Natural killer cell (primary cell): ENCODE results near the gene TENM3. TPM values are rescaled to one million over a fixed set of nuclear protein-coding genes. Genes with fewer than 3 reads are reported as not detected.

Experiments
- ATAC-seq, 3 donors: fragments of 150-1000 bp in 2 of 3; fragments of 200-7000 bp in 1 of 3; cut with Tn5 transposase; 1 replicate in 1 of 3; 2 replicates in 2 of 3; pipeline ENCODE4 v1.10.0; 2021; ENCODE audit warnings: mild to moderate bottlenecking in 2 of 3, moderate library complexity in 2 of 3
- DNase-seq, 2 donors: peaks; one replicate each; pipeline versions ENCODE4 v3.0.0 to v3.0.0-alpha.2; 2013 to 2021; ENCODE audit warnings: mixed read lengths in 1 of 2
- H3K27ac ChIP-seq: one replicate; pipeline ENCODE4 v1.5.1; 2013; ENCODE audit warnings: mild to moderate bottlenecking, low read length
- H3K27me3 ChIP-seq: one replicate; pipeline ENCODE4 v1.6.1; 2013; ENCODE audit warnings: low read length; ENCODE audit not compliant: control insufficient read depth, insufficient read depth
- H3K36me3 ChIP-seq: one replicate; pipeline ENCODE4 v1.6.1; 2013; ENCODE audit warnings: low read length; ENCODE audit not compliant: control insufficient read depth, insufficient read depth
- H3K4me1 ChIP-seq: one replicate; pipeline ENCODE4 v1.6.1; 2013; ENCODE audit warnings: low read length; ENCODE audit not compliant: control insufficient read depth, insufficient read depth
- H3K4me3 ChIP-seq: one replicate; pipeline ENCODE4 v1.5.1; 2013; ENCODE audit warnings: low read length
- H3K9me3 ChIP-seq: one replicate; pipeline ENCODE4 v1.6.1; 2013; ENCODE audit warnings: low read length; ENCODE audit not compliant: control insufficient read depth, insufficient read depth
- H3K27ac Mint-ChIP-seq, 2 donors: one replicate each; pipeline ENCODE4 v1.8.0; 2022; ENCODE audit warnings: mild to moderate bottlenecking in 2 of 2, mixed read lengths in 2 of 2, moderate library complexity in 1 of 2
- H3K27me3 Mint-ChIP-seq, 2 donors: one replicate each; pipeline ENCODE4 v1.8.0; 2022; ENCODE audit warnings: low read depth in 2 of 2, mixed read lengths in 2 of 2
- H3K36me3 Mint-ChIP-seq: one replicate; pipeline ENCODE4 v1.8.0; 2022; ENCODE audit warnings: mixed read lengths
- H3K4me1 Mint-ChIP-seq, 2 donors: one replicate each; pipeline ENCODE4 v1.8.0; 2022; ENCODE audit warnings: mixed read lengths in 2 of 2
- H3K4me3 Mint-ChIP-seq: one replicate; pipeline ENCODE4 v1.8.0; 2022; ENCODE audit warnings: mild to moderate bottlenecking, moderate library complexity, mixed read lengths
- H3K9me3 Mint-ChIP-seq, 2 donors: one replicate each; pipeline ENCODE4 v1.8.0; 2022; ENCODE audit warnings: mixed read lengths in 2 of 2
- WGBS: methylation state at CpG from one replicate; pipeline ENCODE4 v1.1.7; 2013; ENCODE audit warnings: missing lambda C conversion rate; ENCODE audit not compliant: insufficient coverage; 5-methylcytosine and 5-hydroxymethylcytosine counted together
- intact Hi-C: fragments of 100-400 bp; cut with micrococcal nuclease; formaldehyde crosslinking; loops from one replicate; pipeline ENCODE4 v1.14.2; 2022
- total RNA-seq, 4 donors: library from RNA; stranded (reverse); fragments of 120-200 nt in 1 of 4; gene quantifications; one replicate each; pipeline versions ENCODE4 v1.2.3 to v1.2.4, GENCODE V29; 2013 to 2022
- TF ChIP-seq, protein P1 (sequence below): fragments of 200-600 bp; IDR thresholded peaks from one replicate; pipeline ENCODE4 v1.8.0; 2022; ENCODE audit warnings: antibody characterized with exemption

The TENM3 gene
- total RNA-seq, 3 donors from 2014 or later (not counting 1 experiment from before 2014, with no cell fraction given), result not detected

DNA sequence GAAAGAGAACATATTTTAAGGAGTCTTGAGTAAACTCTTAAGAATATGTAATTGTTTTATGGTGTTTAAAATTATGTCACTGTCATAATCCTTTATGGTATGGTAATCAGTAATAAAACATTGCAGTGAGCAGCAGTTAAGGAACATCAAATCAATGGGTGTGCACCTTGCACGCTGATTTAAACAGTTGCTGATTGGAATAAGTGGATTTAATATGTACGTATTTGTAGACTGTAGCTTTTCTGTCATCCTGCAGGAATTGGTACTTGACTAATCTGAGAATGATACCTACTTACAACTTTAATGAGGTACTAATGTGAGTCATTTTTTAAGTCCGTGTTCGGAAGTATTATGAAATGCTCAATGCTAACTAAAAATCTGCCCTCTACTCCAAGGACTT is 461.7 kb downstream of the TENM3 start:
- no peaks in the 10 kb centered on the region for H3K4me1 Mint-ChIP-seq
- ATAC-seq (no peak), DNase-seq (no peak)
- no peaks in the 10 kb centered on the region for H3K36me3 Mint-ChIP-seq
- intact Hi-C loops, result no loop called here
- H3K9me3 Mint-ChIP-seq, result no peaks in the 10 kb centered on the region
- Histone ChIP-seq H3K9me3 (no peaks in the 10 kb centered on the region), H3K27me3 (no peaks in the 10 kb centered on the region), H3K27ac (no peak overlapping the region), H3K36me3 (no peaks in the 10 kb centered on the region), H3K4me3 (no peak overlapping the region), H3K4me1 (no peaks in the 10 kb centered on the region)
- H3K27me3 Mint-ChIP-seq, result peaks cover 0 to 2% of the 10 kb centered on the region in 2 donors
- H3K27ac Mint-ChIP-seq, result no peak overlapping the region
- whole genome bisulfite sequencing, result 89% methylated on average over 2 of the region's 4 CpGs
- no peak overlapping the region for H3K4me3 Mint-ChIP-seq
- TF ChIP-seq, protein P1, sequence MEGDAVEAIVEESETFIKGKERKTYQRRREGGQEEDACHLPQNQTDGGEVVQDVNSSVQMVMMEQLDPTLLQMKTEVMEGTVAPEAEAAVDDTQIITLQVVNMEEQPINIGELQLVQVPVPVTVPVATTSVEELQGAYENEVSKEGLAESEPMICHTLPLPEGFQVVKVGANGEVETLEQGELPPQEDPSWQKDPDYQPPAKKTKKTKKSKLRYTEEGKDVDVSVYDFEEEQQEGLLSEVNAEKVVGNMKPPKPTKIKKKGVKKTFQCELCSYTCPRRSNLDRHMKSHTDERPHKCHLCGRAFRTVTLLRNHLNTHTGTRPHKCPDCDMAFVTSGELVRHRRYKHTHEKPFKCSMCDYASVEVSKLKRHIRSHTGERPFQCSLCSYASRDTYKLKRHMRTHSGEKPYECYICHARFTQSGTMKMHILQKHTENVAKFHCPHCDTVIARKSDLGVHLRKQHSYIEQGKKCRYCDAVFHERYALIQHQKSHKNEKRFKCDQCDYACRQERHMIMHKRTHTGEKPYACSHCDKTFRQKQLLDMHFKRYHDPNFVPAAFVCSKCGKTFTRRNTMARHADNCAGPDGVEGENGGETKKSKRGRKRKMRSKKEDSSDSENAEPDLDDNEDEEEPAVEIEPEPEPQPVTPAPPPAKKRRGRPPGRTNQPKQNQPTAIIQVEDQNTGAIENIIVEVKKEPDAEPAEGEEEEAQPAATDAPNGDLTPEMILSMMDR, result no peak

DNA sequence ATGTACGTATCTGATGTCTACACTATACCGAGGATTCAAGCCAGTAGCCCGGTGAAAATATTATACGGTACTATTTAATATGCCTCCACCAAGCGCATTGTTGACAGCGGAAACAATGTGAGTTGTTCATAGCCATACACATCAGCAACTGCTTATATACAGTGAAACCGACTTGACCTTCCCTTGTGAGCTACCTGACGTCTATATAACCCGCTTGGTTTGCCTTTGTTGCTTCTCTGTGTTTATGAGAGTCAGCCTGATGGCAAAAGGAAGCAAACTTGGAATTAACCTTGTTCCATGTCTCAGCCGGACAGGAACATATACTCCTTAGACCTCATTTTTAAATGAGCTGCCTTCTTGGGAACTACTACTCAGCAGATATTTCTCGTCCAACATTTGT is 462.2 kb downstream of the TENM3 start:
- Histone ChIP-seq H3K27me3 (no peaks in the 10 kb centered on the region), H3K4me3 (no peak overlapping the region), H3K9me3 (no peaks in the 10 kb centered on the region), H3K36me3 (no peaks in the 10 kb centered on the region), H3K27ac (no peak overlapping the region), H3K4me1 (no peaks in the 10 kb centered on the region)
- WGBS, result 92% methylated on average over 11 of the region's 11 CpGs
- intact Hi-C loops, result no loop called here
- no peak overlapping the region for H3K27ac Mint-ChIP-seq
- DNase-seq (no peak), ATAC-seq (no peak)
- H3K36me3 Mint-ChIP-seq, result no peaks in the 10 kb centered on the region
- TF ChIP-seq, protein P1, result no peak
- peaks cover 0 to 2% of the 10 kb centered on the region in 2 donors for H3K27me3 Mint-ChIP-seq
- no peaks in the 10 kb centered on the region for H3K9me3 Mint-ChIP-seq
- no peak overlapping the region for H3K4me3 Mint-ChIP-seq
- no peaks in the 10 kb centered on the region for H3K4me1 Mint-ChIP-seq

DNA sequence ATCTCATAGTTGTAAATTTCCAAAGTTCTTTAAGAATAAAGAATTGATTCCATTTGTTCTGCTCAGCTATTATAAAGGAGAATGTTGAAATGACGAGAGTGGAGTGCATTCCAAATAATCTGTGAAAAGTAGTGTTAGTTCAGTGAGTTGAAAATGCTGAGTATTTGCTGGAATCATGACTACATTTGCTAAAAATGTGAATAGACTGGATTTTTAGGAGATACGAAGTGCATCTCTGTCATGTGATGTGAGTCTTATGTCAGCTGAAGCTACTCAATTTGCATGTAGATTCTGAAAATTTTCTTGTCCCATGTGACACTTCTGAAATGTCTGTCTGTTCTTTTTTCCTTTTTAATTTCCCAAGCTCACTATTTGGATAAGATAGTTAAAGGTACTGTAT is 468.0 kb downstream of the TENM3 start:
- 73% methylated on average over 2 of the region's 2 CpGs for WGBS
- Mint-ChIP-seq H3K36me3 (no peaks in the 10 kb centered on the region), H3K27me3 (peaks cover 0 to 2% of the 10 kb centered on the region in 2 donors), H3K9me3 (no peaks in the 10 kb centered on the region), H3K4me1 (no peaks in the 10 kb centered on the region), H3K27ac (no peak overlapping the region), H3K4me3 (no peak overlapping the region)
- DNase-seq (no peak), ATAC-seq (no peak)
- intact Hi-C loops, result no loop called here
- TF ChIP-seq, protein P1, result no peak
- Histone ChIP-seq H3K36me3 (no peaks in the 10 kb centered on the region), H3K27me3 (no peaks in the 10 kb centered on the region), H3K27ac (no peak overlapping the region), H3K4me3 (no peak overlapping the region), H3K4me1 (no peaks in the 10 kb centered on the region), H3K9me3 (no peaks in the 10 kb centered on the region)

DNA sequence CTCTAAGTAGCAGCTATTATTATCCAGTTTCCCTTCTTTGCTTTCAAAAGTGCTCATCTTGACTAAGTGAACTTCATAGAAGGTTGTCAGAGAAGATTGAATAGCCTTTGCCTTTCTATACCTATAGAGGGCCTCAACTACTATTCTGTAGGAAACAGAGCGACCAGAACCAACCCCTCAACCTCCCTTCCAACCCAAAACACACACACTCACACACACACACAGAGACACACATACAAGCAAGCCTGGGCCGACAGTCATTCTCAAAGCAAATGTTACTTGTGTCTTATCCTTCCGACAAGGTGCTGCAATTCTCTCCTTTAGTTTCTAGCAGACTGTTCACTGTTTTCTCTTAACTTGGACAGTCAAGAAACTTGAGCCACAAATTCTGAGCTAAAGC is 472.3 kb downstream of the TENM3 start:
- H3K27ac Mint-ChIP-seq, result no peak overlapping the region
- H3K4me3 ChIP-seq, result no peak overlapping the region
- no peak for ATAC-seq
- H3K4me1 Mint-ChIP-seq, result no peaks in the 10 kb centered on the region
- H3K4me1 ChIP-seq, result no peaks in the 10 kb centered on the region
- TF ChIP-seq, protein P1, result no peak
- no peak for DNase-seq
- no peaks in the 10 kb centered on the region for H3K9me3 ChIP-seq
- no peaks in the 10 kb centered on the region for H3K36me3 Mint-ChIP-seq
- intact Hi-C loops, result no loop called here
- H3K27me3 Mint-ChIP-seq, result peaks cover 0 to 2% of the 10 kb centered on the region in 2 donors
- H3K9me3 Mint-ChIP-seq, result no peaks in the 10 kb centered on the region
- H3K27ac ChIP-seq, result no peak overlapping the region
- no peak overlapping the region for H3K4me3 Mint-ChIP-seq
- H3K36me3 ChIP-seq, result no peaks in the 10 kb centered on the region
- H3K27me3 ChIP-seq, result no peaks in the 10 kb centered on the region
- 74% methylated on average over 3 of the region's 3 CpGs for WGBS
